ENCODE measurements around the gene KCNG2. TPM values are rescaled to one million over a fixed set of nuclear protein-coding genes. Genes with fewer than 3 reads are reported as not detected.

The KCNG2 gene
- total and polyA plus RNA-seq, 10 of the 15 experiments (the other 5 are each of a cell fraction or from before 2014, with no cell fraction given), result 0.20 to 0.23 TPM; not detected in 8

- FAIRE-seq (no peak), DNase-seq (ENCODE audit: low read depth, low spot score) (no peak), ATAC-seq (no peak)
- no peaks in the 10 kb centered on the region for H3K27me3 ChIP-seq (replicated peaks in 1 of 2; ENCODE audit: control insufficient read depth in 2 of 2, insufficient read depth in 2 of 2, low read length in 1 of 2)
- no peak overlapping the region for H2AFZ ChIP-seq (ENCODE audit: control insufficient read depth, low read depth, low read length)
- ChIA-PET RAD21 (ENCODE audit: unreplicated experiment) (no interaction called here), POLR2A (no interaction called here), SMC1A (ENCODE audit: uncharacterized antibody, unreplicated experiment) (interaction anchor here (0.6 kb wide), 1 partner anchor 42 kb away, joined by 3 read pairs; no protein-coding TSS in a partner anchor), CTCF (no interaction called here)
- 98% methylated on average over 20 of the region's 24 CpGs for WGBS (ENCODE audit: insufficient coverage, insufficient replicate concordance, low lambda C conversion rate, missing lambda C conversion rate)
- no peaks in the 10 kb centered on the region for H3K79me2 ChIP-seq (ENCODE audit: control insufficient read depth, insufficient read depth, low read length)
- no peak overlapping the region for H3K4me3 ChIP-seq
- H3K27ac ChIP-seq (ENCODE audit: control insufficient read depth, insufficient read depth), result no peak overlapping the region
- in situ Hi-C loops (cut with MboI) (no loop called here), intact Hi-C loops (cut with micrococcal nuclease; ENCODE audit: unreplicated experiment) (no loop called here)
- no TSS peak for BruUV-seq (replicated peaks)
- no peak for TF ChIP-seq POLR2AphosphoS5 (IDR thresholded peaks at IDR 0.05; ENCODE audit: low read length)
- no peak for TF ChIP-seq RAD51 (IDR thresholded peaks at IDR 0.05)
- TF ChIP-seq TARDBP (IDR thresholded peaks at IDR 0.05; ENCODE audit: borderline replicate concordance), result no peak
- TF ChIP-seq E2F4 (IDR thresholded peaks at IDR 0.05; ENCODE audit: low read depth, low read length), result no peak
- peaks cover 7% of the 10 kb centered on the region; the same call in 2 of the 3 replicates for H3K9me3 ChIP-seq (replicated peaks; ENCODE audit: control insufficient read depth, insufficient read depth, low read length)
- no peaks in the 10 kb centered on the region for H4K20me1 ChIP-seq (ENCODE audit: control insufficient read depth, insufficient read depth)
- H3K4me2 ChIP-seq (ENCODE audit: control insufficient read depth, insufficient read depth), result no peak overlapping the region
- H3K4me1 ChIP-seq (ENCODE audit: control insufficient read depth, insufficient read depth, low read length), result no peaks in the 10 kb centered on the region
- H3K9ac ChIP-seq (ENCODE audit: control insufficient read depth, insufficient read depth, low read length), result no peak overlapping the region
- peaks cover 0 to 14% of the 10 kb centered on the region in 2 experiments; a peak in 3 of 4 replicates for H3K36me3 ChIP-seq (ENCODE audit: control insufficient read depth in 2 of 2, insufficient read depth in 2 of 2, low read length in 1 of 2)
Measured at GRCh38 chr18:79921984-79922965, 124.5 kb downstream of the KCNG2 start.

GRCh38 chr18:79922971-79923411, 125.3 kb downstream of the KCNG2 start:
- DNase-seq (ENCODE audit: low read depth, low spot score), result no peak
- TF ChIP-seq JUNB (IDR thresholded peaks at IDR 0.05) (no peak), CREM (IDR thresholded peaks at IDR 0.05; ENCODE audit: low read depth) (no peak), BCL11A (IDR thresholded peaks at IDR 0.05; ENCODE audit: low read depth, low read length) (no peak), POLR2AphosphoS5 (IDR thresholded peaks at IDR 0.05; ENCODE audit: low read length) (no peak), IRF4 (IDR thresholded peaks at IDR 0.05; ENCODE audit: low read depth, low read length) (no peak), CREB1 (IDR thresholded peaks at IDR 0.05; ENCODE audit: low read depth) (no peak), FOXK2 (IDR thresholded peaks at IDR 0.05) (no peak)
- TF ChIP-seq, protein P1, sequence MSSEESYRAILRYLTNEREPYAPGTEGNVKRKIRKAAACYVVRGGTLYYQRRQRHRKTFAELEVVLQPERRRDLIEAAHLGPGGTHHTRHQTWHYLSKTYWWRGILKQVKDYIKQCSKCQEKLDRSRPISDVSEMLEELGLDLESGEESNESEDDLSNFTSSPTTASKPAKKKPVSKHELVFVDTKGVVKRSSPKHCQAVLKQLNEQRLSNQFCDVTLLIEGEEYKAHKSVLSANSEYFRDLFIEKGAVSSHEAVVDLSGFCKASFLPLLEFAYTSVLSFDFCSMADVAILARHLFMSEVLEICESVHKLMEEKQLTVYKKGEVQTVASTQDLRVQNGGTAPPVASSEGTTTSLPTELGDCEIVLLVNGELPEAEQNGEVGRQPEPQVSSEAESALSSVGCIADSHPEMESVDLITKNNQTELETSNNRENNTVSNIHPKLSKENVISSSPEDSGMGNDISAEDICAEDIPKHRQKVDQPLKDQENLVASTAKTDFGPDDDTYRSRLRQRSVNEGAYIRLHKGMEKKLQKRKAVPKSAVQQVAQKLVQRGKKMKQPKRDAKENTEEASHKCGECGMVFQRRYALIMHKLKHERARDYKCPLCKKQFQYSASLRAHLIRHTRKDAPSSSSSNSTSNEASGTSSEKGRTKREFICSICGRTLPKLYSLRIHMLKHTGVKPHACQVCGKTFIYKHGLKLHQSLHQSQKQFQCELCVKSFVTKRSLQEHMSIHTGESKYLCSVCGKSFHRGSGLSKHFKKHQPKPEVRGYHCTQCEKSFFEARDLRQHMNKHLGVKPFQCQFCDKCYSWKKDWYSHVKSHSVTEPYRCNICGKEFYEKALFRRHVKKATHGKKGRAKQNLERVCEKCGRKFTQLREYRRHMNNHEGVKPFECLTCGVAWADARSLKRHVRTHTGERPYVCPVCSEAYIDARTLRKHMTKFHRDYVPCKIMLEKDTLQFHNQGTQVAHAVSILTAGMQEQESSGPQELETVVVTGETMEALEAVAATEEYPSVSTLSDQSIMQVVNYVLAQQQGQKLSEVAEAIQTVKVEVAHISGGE (CRISPR knock-in tag; IDR thresholded peaks at IDR 0.05), result no peak

More at GRCh38 chr18:79922971-79923411, 125.3 kb downstream of the KCNG2 start:
- intact Hi-C loops (cut with micrococcal nuclease; ENCODE audit: unreplicated experiment), result no loop called here
- no peaks in the 10 kb centered on the region for H3K4me1 ChIP-seq (ENCODE audit: control insufficient read depth, insufficient read depth, low read length)
- peaks cover 0 to 12% of the 10 kb centered on the region in 2 experiments; a peak in 3 of 4 replicates for H3K36me3 ChIP-seq (ENCODE audit: control insufficient read depth in 2 of 2, insufficient read depth in 2 of 2, low read length in 1 of 2)
- in situ Hi-C loops (cut with MboI), result no loop called here
- ChIA-PET CTCF (no interaction called here), POLR2A (no interaction called here), SMC1A (ENCODE audit: uncharacterized antibody, unreplicated experiment) (no interaction called here), RAD21 (ENCODE audit: unreplicated experiment) (no interaction called here)
- no peak overlapping the region for H3K4me2 ChIP-seq (ENCODE audit: control insufficient read depth, insufficient read depth)
- H3K27ac ChIP-seq (ENCODE audit: control insufficient read depth, insufficient read depth), result no peak overlapping the region
- no TSS peak for BruUV-seq (replicated peaks)
- no peak overlapping the region for H3K9ac ChIP-seq (ENCODE audit: control insufficient read depth, insufficient read depth, low read length)
- FAIRE-seq, result no peak
- H2AFZ ChIP-seq (ENCODE audit: control insufficient read depth, low read depth, low read length), result no peak overlapping the region
- H3K9me3 ChIP-seq (replicated peaks; ENCODE audit: control insufficient read depth, insufficient read depth, low read length), result peaks cover 4% of the 10 kb centered on the region; the same call in 2 of the 3 replicates
- no peaks in the 10 kb centered on the region for H3K27me3 ChIP-seq (replicated peaks in 1 of 2; ENCODE audit: control insufficient read depth in 2 of 2, insufficient read depth in 2 of 2, low read length in 1 of 2)
- H3K4me3 ChIP-seq, result no peak overlapping the region
- WGBS (ENCODE audit: insufficient coverage, insufficient replicate concordance, low lambda C conversion rate, missing lambda C conversion rate), result 88% methylated on average over 9 of the region's 17 CpGs
- no peaks in the 10 kb centered on the region for H3K79me2 ChIP-seq (ENCODE audit: control insufficient read depth, insufficient read depth, low read length)
- ATAC-seq, result no peak
- no peaks in the 10 kb centered on the region for H4K20me1 ChIP-seq (ENCODE audit: control insufficient read depth, insufficient read depth)

All from GM12878 (cell line).